ENCODE results near the gene GPSM1. TPM values are rescaled to one million over a fixed set of nuclear protein-coding genes. Genes with fewer than 3 reads are reported as not detected.

GPSM1 gene
- total and polyA plus RNA-seq, 9 of the 15 experiments (the other 6 are each of a cell fraction or from before 2014, with no cell fraction given), result 0.04 to 14.2 (median 3.1) TPM

- no peak for TF ChIP-seq ATF4 (CRISPR knock-in tag; IDR thresholded peaks at IDR 0.05)
- TF ChIP-seq MYC (IDR thresholded peaks at IDR 0.05; ENCODE audit: low read depth, low read length), result peak; percentile 38; the same call in 1 of the 2 replicates
- no peak for TF ChIP-seq MYC (CRISPR knock-in tag; IDR thresholded peaks at IDR 0.05; ENCODE audit: borderline replicate concordance, low read depth)
- peak; percentile 42 to 44; a peak in 2 of 4 replicates for TF ChIP-seq MAZ (CRISPR knock-in tag; conservative IDR thresholded peaks at IDR 0.05 in 1 of 2, IDR thresholded peaks at IDR 0.05 in 1 of 2)
- TF ChIP-seq MED1 (CRISPR knock-in tag; IDR thresholded peaks at IDR 0.05; ENCODE audit: borderline replicate concordance), result no peak
- TF ChIP-seq NR2C2 (CRISPR knock-in tag; IDR thresholded peaks at IDR 0.05), result 0 out of 2 replicates have a peak, but pooled peaks have one; percentile 41
- TF ChIP-seq NR2C2 (tag; IDR thresholded peaks at IDR 0.05), result no peak
- TF ChIP-seq CBX3 (IDR thresholded peaks at IDR 0.05; ENCODE audit: borderline replicate concordance in 1 of 2, low read length in 2 of 2), result no peak
- TF ChIP-seq KLF16 (IDR thresholded peaks at IDR 0.05), result 0 out of 2 replicates have a peak, but pooled peaks have one; percentile 5
- TF ChIP-seq XRCC5 (IDR thresholded peaks at IDR 0.05; ENCODE audit: low read depth, low read length), result peak; percentile 75
- no peak for TF ChIP-seq ZNF23 (CRISPR knock-in tag; IDR thresholded peaks at IDR 0.05)
- 0 out of 2 replicates have a peak, but pooled peaks have one; percentile 37 for TF ChIP-seq ARID2 (IDR thresholded peaks at IDR 0.05)
- peak; percentile 89 to 95 for TF ChIP-seq RAD21 (CRISPR knock-in tag; conservative IDR thresholded peaks at IDR 0.05 in 1 of 2, IDR thresholded peaks at IDR 0.05 in 1 of 2)
- TF ChIP-seq, protein P1, sequence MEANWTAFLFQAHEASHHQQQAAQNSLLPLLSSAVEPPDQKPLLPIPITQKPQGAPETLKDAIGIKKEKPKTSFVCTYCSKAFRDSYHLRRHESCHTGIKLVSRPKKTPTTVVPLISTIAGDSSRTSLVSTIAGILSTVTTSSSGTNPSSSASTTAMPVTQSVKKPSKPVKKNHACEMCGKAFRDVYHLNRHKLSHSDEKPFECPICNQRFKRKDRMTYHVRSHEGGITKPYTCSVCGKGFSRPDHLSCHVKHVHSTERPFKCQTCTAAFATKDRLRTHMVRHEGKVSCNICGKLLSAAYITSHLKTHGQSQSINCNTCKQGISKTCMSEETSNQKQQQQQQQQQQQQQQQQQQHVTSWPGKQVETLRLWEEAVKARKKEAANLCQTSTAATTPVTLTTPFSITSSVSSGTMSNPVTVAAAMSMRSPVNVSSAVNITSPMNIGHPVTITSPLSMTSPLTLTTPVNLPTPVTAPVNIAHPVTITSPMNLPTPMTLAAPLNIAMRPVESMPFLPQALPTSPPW (CRISPR knock-in tag; IDR thresholded peaks at IDR 0.05), result peak; percentile 43; the same call in 1 of the 2 replicates
- no peak for TF ChIP-seq ARID3B (CRISPR knock-in tag; IDR thresholded peaks at IDR 0.05; ENCODE audit: borderline replicate concordance)
- no peak for TF ChIP-seq EP400 (IDR thresholded peaks at IDR 0.05)
- 0 out of 2 replicates have a peak, but pooled peaks have one; percentile 71 for TF ChIP-seq CC2D1A (IDR thresholded peaks at IDR 0.05)
- TF ChIP-seq ZNF384 (IDR thresholded peaks at IDR 0.05; ENCODE audit: low read depth, low read length), result no peak
- no peak for TF ChIP-seq PHB (CRISPR knock-in tag; IDR thresholded peaks at IDR 0.05)
- TF ChIP-seq, protein P2, sequence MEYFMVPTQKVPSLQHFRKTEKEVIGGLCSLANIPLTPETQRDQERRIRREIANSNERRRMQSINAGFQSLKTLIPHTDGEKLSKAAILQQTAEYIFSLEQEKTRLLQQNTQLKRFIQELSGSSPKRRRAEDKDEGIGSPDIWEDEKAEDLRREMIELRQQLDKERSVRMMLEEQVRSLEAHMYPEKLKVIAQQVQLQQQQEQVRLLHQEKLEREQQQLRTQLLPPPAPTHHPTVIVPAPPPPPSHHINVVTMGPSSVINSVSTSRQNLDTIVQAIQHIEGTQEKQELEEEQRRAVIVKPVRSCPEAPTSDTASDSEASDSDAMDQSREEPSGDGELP (CRISPR knock-in tag; IDR thresholded peaks at IDR 0.05; ENCODE audit: borderline replicate concordance), result no peak; the same call in 1 of the 2 replicates
- no peak for TF ChIP-seq ZNF77 (CRISPR knock-in tag; IDR thresholded peaks at IDR 0.05)
Measured at GRCh38 chr9:136283291-136284235, 43.8 kb upstream of the GPSM1 start (continued).

Data from K562 (cell line).